GM19468 (cell line): ENCODE measurements around the gene XCL2.

Experiments
- ATAC-seq: cut with Tn5 transposase; IDR thresholded peaks from one replicate; pipeline ENCODE4 v1.9.1; 2021; ENCODE audit warnings: mild to moderate bottlenecking, moderate library complexity, moderate number of reproducible peaks; ENCODE audit not compliant: unreplicated experiment; ENCODE audit errors: extremely low read depth

Gene XCL2

DNA sequence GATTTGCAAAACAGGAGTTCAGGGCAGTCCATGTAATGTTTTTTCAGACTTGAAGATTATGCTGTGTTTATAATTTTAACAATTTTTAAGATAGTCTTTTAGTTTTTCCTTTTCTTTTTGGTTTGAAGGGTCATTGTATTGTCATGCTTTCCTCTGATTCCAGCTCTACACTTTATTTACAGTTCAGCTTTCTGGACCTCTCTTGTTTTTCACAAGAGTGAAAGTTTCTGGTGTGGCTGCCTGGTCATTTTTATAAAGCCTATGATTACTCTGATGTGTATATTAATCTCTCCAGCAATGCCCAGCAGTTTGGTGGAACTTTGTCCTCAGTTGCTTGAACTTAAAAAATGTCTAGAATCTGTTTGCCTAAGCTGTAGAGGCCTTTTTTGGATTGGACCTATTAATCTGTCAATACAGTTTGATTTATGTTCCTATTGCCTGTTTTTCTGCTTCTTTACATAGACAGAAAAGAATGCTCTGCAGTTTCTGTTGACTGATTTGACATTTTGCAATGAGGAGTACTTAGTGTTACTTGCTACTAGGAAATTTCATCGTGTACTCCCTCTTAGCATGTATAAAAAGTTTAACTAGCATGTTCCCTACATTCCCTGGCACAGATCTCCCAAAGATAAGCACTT lies 52.2 kb downstream of the XCL2 start:
- ATAC-seq, result no peak
